ENCODE measurements around the gene LMBRD2.
"Not testable (repeated sequence)": the region's sequence is repeated elsewhere in the genome, so short reads cannot be mapped to it uniquely, and the experiment has no call there.

LMBRD2 gene

GRCh38 chr5:36151434-36152323, at the start of gene LMBRD2, which contains the start of gene SKP2:
TSS of gene LMBRD2 (minus strand) at chr5:36151887. CDS start at chr5:36143349, 8,538 bp downstream.
TSS of gene SKP2 (plus strand) at chr5:36152111. CDS start at chr5:36152263, 152 bp downstream.
- peak; percentile 96 for DNase-seq

GRCh38 chr5:36200513-36200912, 48.8 kb upstream of the LMBRD2 start:
- DNase-seq = no peak

- no peak for DNase-seq
Measured at GRCh38 chr5:36199620-36200019, 47.9 kb upstream of the LMBRD2 start.

- DNase-seq = not testable (repeated sequence)
Measured at GRCh38 chr5:36198783-36199182, 47.1 kb upstream of the LMBRD2 start.

GRCh38 chr5:36198281-36198680, 46.6 kb upstream of the LMBRD2 start:
- no peak for DNase-seq

GRCh38 chr5:36193746-36194145, 42.1 kb upstream of the LMBRD2 start:
- no peak for DNase-seq

GRCh38 chr5:36184408-36184807, 32.7 kb upstream of the LMBRD2 start:
- not testable (repeated sequence) for DNase-seq

- no peak for DNase-seq
Measured at GRCh38 chr5:36181774-36182173, 30.1 kb upstream of the LMBRD2 start.

GRCh38 chr5:36180556-36181350, 29.1 kb upstream of the LMBRD2 start:
- DNase-seq = no peak

GRCh38 chr5:36179950-36180349, 28.3 kb upstream of the LMBRD2 start:
- no peak for DNase-seq

GRCh38 chr5:36178524-36178890, 26.8 kb upstream of the LMBRD2 start:
- DNase-seq = no peak

- no peak for DNase-seq
Measured at GRCh38 chr5:36177715-36178523, 26.2 kb upstream of the LMBRD2 start.

GRCh38 chr5:36177154-36177553, 25.5 kb upstream of the LMBRD2 start:
- DNase-seq = no peak

- no peak for DNase-seq
Measured at GRCh38 chr5:36175043-36175442, 23.4 kb upstream of the LMBRD2 start.

- no peak for DNase-seq
Measured at GRCh38 chr5:36174119-36174518, 22.4 kb upstream of the LMBRD2 start.

GRCh38 chr5:36173426-36173825, 21.7 kb upstream of the LMBRD2 start:
- no peak for DNase-seq

- DNase-seq = no peak
Measured at GRCh38 chr5:36172599-36172998, 20.9 kb upstream of the LMBRD2 start.

GRCh38 chr5:36170832-36171424, 19.2 kb upstream of the LMBRD2 start:
- no peak for DNase-seq

- no peak for DNase-seq
Measured at GRCh38 chr5:36168737-36169136, 17.1 kb upstream of the LMBRD2 start.

GRCh38 chr5:36164461-36164860, 12.8 kb upstream of the LMBRD2 start:
- peak; percentile 45 for DNase-seq

- no peak for DNase-seq
Measured at GRCh38 chr5:36162810-36163486, 11.3 kb upstream of the LMBRD2 start.

GRCh38 chr5:36161361-36161760, 9.7 kb upstream of the LMBRD2 start:
- no peak for DNase-seq

Measured in NCI-H187 treated with DMSO at 0.1 percent for 48 hours (cell line).